ENCODE results near the gene ELANE.
"Not testable (repeated sequence)": the region's sequence is repeated elsewhere in the genome, so short reads cannot be mapped to it uniquely, and the experiment has no call there.

Gene ELANE

GRCh38 chr19:845707-846521 is 6.2 kb upstream of the ELANE start:
- no peak for TF ChIP-seq CTCF (conservative IDR thresholded peaks at IDR 0.05; ENCODE audit: low read depth, low read length)
- DNase-seq (ENCODE audit: low read depth): no peak
- H3K4me3 ChIP-seq (ENCODE audit: low read length): no peak overlapping the region

- DNase-seq (ENCODE audit: low read depth): no peak
- H3K4me3 ChIP-seq (ENCODE audit: low read length): no peak overlapping the region
- no peak for TF ChIP-seq CTCF (conservative IDR thresholded peaks at IDR 0.05; ENCODE audit: low read depth, low read length)
Measured at GRCh38 chr19:848386-848921, 3.6 kb upstream of the ELANE start.

- not testable (repeated sequence) for H3K4me3 ChIP-seq (ENCODE audit: low read length); DNase-seq (ENCODE audit: low read depth)
Measured at GRCh38 chr19:849195-849594, 2.9 kb upstream of the ELANE start.

DNA sequence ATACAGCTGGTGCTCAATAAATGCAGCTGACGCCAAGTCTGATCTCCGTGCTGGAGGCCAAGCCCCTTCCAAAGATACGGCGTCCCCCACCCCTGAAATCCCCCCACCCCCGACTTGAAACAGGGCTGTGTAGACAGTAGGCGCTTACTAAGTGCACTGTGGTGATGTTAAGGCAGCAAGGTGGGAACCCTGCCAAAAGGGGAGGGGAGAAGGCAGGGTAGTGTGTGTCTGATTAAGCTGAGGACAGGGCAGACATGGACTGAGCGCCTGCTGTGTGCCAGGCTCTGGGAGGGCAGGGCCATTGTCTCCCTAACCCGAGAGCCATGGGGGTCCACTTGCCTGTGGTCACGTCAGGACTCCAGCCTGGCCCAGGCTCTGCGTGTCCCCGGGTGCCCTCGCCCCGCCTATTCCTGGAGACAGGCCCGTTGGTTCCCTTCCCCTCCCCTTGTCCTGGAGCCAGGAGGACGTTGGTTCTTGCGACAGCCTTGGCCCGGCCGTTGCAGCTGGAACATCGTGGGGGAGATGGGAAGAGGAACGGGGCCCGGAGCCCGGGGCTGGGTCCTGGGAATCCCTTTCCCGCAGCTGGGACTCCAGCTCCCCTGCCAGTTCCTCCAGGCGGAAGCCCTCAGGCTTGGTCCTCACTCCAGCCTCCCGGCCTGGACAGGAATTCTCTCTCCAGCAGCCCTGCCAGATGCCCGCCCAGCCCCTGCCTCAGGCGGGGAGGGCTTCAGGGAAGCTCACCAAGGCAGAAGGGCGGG is 1.7 kb upstream of the ELANE start:
- H3K4me3 ChIP-seq (ENCODE audit: low read length): no peak overlapping the region
- no peak for DNase-seq (ENCODE audit: low read depth)
- no peak for TF ChIP-seq CTCF (conservative IDR thresholded peaks at IDR 0.05; ENCODE audit: low read depth, low read length)

DNA sequence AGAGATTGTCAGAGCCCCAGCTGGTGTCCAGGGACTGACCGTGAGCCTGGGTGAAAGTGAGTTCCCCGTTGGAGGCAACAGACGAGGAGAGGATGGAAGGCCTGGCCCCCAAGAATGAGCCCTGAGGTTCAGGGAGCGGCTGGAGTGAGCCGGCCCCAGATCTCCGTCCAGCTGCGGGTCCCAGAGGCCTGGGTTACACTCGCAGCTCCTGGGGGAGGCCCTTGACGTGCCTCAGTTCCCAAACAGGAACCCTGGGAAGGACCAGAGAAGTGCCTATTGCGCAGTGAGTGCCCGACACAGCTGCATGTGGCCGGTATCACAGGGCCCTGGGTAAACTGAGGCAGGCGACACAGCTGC is 1.1 kb upstream of the ELANE start:
- H3K4me3 ChIP-seq (ENCODE audit: low read length): no peak overlapping the region
- DNase-seq (ENCODE audit: low read depth): no peak
- TF ChIP-seq CTCF (conservative IDR thresholded peaks at IDR 0.05; ENCODE audit: low read depth, low read length): no peak

GRCh38 chr19:853014-853585 is 997 bp downstream of the ELANE start:
- no peak for TF ChIP-seq CTCF (conservative IDR thresholded peaks at IDR 0.05; ENCODE audit: low read depth, low read length)
- no peak for DNase-seq (ENCODE audit: low read depth)
- H3K4me3 ChIP-seq (ENCODE audit: low read length): no peak overlapping the region

DNA sequence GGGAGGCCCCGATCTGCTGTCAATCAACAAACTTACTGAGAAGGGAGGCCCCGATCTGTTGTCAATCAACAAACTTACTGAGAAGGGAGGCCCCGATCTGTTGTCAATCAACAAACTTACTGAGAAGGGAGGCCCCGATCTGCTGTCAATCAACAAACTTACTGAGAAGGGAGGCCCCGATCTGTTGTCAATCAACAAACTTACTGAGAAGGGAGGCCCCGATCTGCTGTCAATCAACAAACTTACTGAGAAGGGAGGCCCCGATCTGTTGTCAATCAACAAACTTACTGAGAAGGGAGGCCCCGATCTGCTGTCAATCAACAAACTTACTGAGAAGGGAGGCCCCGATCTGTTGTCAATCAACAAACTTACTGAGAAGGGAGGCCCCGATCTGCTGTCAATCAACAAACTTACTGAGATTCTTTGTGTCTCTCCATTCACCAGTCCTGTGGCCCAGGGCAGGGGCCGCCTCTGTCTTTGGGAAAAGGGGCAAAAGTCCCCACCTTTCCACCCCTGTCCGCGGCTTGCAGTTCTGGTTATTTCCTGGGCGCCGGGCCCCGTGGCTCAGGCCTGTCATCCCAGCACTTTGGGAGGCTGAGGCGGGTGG is 1.6 kb downstream of the ELANE start:
- not testable (repeated sequence) for DNase-seq (ENCODE audit: low read depth); H3K4me3 ChIP-seq (ENCODE audit: low read length)
